Measurements from ENCODE around the gene DCHS1. TPM values are rescaled to one million over a fixed set of nuclear protein-coding genes. Genes with fewer than 3 reads are reported as not detected.

Gene DCHS1
- total RNA-seq, 1 experiment from 2014 or later = 0.11 TPM

- DNase-seq (ENCODE audit: low read depth, low spot score) = no peak
- in situ Hi-C loops (cut with HindIII; ENCODE audit: low pct_unique_long_range_greater_than_20kb, low sequenced_read_pairs) = no loop called here
Observed at GRCh38 chr11:6622261-6623171, 33.1 kb downstream of the DCHS1 start.

DNA sequence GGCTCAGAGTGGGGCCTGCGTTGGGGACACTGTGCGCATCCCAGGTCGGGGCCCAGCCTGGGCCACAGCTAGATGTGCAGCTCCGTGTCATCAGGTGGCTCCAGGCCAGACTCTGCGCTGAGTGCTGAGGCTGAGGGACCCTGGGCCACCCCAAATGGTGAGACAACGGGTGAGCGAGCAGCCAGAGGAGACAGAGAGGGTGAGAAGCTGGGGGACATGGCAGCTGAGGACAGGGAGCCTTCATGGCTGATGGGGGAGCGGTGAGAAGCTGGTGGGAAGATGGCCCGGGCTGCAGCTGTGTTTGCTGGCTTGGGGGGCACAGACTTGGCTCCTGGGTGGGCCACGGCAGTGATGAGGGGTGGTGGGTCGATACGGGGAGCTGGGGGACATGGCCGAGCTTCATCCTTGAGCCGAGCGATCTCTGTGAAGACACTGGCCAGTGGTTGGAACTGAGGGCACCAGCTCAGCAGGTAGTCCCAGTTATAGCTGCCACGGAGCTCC lies 33.8 kb downstream of the DCHS1 start:
- DNase-seq (ENCODE audit: low read depth, low spot score) = no peak
- in situ Hi-C loops (cut with HindIII; ENCODE audit: low pct_unique_long_range_greater_than_20kb, low sequenced_read_pairs) = no loop called here

DNA sequence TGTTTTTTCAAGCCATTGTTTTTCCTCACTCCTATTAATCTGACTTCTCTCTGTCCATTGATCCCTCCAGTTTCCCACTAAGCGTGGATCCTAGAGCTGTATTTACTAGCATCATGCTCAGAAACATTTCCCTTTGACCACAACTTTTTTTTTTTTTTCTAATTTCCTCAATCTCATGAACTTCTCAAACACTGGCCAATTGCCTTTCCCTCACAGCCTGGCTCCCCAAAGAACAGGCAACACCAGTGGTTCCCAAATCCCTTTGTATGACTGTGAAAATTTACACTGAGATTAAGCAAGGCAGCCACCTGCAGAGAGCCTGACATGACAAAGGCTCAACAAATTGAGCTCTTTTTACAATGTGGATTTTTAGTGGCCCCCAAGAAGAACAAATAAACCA lies 35.0 kb downstream of the DCHS1 start:
- no peak for DNase-seq (ENCODE audit: low read depth, low spot score)
- in situ Hi-C loops (cut with HindIII; ENCODE audit: low pct_unique_long_range_greater_than_20kb, low sequenced_read_pairs) = no loop called here

GRCh38 chr11:6619004-6619745 lies 36.4 kb downstream of the DCHS1 start, which contains the start of gene TPP1:
Gene TPP1, minus strand, starts transcription at chr11:6619422. Its CDS starts 22 bp downstream, at chr11:6619400.
- in situ Hi-C loops (cut with HindIII; ENCODE audit: low pct_unique_long_range_greater_than_20kb, low sequenced_read_pairs) = no loop called here
- peak; percentile 96 for DNase-seq (ENCODE audit: low read depth, low spot score)

GRCh38 chr11:6618117-6619003 lies 37.2 kb downstream of the DCHS1 start:
- peak; percentile 54 for DNase-seq (ENCODE audit: low read depth, low spot score)
- in situ Hi-C loops (cut with HindIII; ENCODE audit: low pct_unique_long_range_greater_than_20kb, low sequenced_read_pairs) = no loop called here

- in situ Hi-C loops (cut with HindIII; ENCODE audit: low pct_unique_long_range_greater_than_20kb, low sequenced_read_pairs) = no loop called here
- no peak for DNase-seq (ENCODE audit: low read depth, low spot score)
Observed at GRCh38 chr11:6617315-6617781, 38.3 kb downstream of the DCHS1 start.

DNA sequence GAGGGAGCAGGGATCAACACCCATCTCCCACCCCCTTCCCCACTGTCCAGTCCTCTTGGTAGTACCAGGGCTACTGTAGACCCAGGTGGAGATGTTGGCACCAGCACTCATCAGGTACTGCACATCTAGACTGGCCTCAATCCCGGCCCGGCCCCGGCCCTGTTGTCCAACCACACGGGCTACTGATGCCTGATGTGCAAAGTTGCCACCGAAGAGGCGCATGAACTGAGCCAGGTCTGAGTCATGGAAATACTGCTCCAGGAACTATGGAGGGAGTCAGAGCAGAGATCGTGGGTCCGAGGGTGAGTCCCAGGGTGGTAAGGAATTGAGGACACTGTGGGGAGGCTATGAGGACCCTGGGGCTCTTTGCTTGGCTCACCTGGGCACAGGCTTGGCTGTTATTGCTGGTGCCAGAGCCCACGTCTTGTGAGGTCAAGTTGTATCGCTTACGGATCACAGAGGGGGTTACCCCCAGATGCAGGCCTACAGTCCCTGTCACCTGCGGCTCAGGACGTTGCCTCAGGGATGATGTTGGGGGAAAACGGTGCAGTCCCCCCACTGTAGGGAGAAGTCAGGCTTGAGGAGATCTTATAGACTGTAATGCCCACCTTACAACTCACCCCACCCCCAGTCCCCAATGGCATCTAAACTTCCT lies 38.9 kb downstream of the DCHS1 start:
- in situ Hi-C loops (cut with HindIII; ENCODE audit: low pct_unique_long_range_greater_than_20kb, low sequenced_read_pairs) = no loop called here
- DNase-seq (ENCODE audit: low read depth, low spot score) = no peak

DNA sequence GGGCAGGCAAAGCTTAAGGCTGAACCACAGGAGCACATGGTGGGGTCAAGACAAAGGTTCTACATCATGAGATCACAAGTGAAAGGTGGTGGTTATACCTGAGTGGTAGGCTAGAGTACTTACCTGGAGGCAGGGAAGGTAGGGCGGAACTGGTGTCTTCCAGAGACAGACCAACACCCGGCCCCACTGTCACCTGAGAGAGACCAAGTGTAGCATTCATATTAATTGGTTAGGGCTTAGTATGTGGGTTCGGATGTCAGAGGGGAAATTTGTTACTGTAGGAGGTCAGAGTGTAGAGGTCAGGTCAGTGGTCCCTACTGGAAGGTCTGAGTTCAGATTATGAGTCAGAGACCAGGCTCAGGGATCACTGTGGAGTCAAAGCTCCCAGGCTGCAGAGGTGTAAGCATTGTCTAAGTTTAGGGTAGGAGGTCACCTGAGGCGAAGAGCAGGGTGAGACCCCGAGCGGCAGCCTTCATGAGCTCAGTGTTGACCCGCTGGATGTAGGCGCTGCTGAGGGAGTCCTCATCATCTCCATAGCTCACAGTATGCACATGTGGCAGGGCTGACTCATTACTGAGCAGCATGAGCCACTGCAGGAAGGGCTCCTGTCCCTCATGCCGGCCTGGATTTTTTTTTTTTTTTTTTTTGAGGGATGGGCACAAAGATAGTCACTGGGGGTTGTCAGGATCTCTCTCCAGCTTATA lies 39.6 kb downstream of the DCHS1 start:
- in situ Hi-C loops (cut with HindIII; ENCODE audit: low pct_unique_long_range_greater_than_20kb, low sequenced_read_pairs) = no loop called here
- no peak for DNase-seq (ENCODE audit: low read depth, low spot score)

GRCh38 chr11:6615046-6615445 lies 40.6 kb downstream of the DCHS1 start:
- DNase-seq (ENCODE audit: low read depth, low spot score) = no peak
- in situ Hi-C loops (cut with HindIII; ENCODE audit: low pct_unique_long_range_greater_than_20kb, low sequenced_read_pairs) = no loop called here

- in situ Hi-C loops (cut with HindIII; ENCODE audit: low pct_unique_long_range_greater_than_20kb, low sequenced_read_pairs) = no loop called here
- DNase-seq (ENCODE audit: low read depth, low spot score) = no peak
Observed at GRCh38 chr11:6614446-6614845, 41.2 kb downstream of the DCHS1 start.

DNA sequence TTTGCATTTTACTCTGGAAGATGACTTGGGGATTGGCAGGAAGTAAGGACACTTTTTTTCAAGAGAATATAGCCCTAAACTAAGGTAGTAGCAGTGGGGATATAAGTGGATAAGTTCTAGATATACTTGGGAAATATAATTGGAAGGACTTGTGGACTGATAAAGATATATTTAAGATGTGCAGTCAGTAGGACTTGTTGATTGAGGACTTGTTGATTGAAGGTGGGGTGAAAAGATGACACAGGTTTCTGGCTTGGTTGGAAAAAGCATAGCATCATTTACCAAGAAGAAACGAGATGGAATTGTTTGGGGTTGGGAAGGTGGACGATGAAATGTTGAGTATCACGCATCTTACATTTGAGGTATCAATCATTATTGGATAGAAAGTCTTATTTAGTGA lies 42.1 kb downstream of the DCHS1 start:
- in situ Hi-C loops (cut with HindIII; ENCODE audit: low pct_unique_long_range_greater_than_20kb, low sequenced_read_pairs) = no loop called here
- no peak for DNase-seq (ENCODE audit: low read depth, low spot score)

DNA sequence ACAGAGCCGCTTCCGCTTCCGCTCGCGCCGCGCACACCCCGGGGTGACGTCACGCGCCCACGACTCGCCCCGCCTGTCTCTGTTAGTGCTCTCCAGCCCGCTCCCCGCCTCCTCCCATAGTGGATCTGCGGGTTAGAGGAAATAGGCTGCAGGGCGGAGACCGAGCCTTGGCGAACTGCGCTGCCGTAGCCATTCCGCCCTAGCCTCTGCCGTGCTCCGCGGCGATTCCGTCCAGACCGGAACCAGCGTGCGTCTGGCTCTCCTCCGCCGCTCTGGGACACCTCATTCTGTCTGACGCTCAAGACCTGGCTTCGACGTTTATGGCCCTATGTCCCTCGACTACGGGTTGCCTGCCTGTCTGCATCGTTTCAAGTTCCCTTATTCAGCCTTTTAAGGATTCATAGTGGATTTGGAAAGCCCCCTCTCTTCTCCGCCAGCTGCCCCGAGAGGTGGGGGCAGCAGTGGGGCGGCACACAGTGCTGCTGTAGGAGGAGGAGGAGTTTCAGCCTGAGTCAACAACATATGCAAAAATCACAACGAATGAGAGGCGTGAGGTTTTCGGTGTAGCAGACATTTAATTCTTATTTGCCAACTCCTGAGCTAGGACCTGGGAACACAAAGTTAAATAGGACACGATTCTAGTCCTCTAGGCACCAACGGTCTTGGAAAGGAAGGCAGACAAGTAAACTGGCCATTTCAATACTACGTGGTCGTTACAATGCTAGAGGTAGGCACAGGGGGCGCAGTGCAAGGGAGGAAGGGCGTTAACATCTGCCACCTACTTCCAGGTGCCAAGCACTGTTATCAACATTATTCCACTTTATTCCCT lies 43.2 kb downstream of the DCHS1 start, which contains the start of gene TAF10:
TAF10 (minus strand) TSS at position 4 of the 829 bp plus-strand sequence. CDS start 27 bp downstream, outside the sequence.
- DNase-seq (ENCODE audit: low read depth, low spot score) = peak; percentile 93
- in situ Hi-C loops (cut with HindIII; ENCODE audit: low pct_unique_long_range_greater_than_20kb, low sequenced_read_pairs) = no loop called here

DNA sequence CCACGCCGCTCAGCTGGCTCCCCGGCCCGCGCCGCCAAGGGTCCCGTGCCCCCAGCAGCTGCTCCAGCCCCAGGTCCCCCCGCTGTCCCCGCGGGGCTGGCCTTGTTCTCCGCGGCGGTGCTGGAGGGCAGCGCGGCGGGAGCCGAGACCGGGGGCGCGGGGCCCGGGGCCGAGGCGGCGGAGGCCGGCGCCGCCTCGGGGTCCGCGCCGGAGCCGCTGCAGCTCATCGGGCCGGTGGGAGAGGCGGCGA lies 43.7 kb downstream of the DCHS1 start:
- in situ Hi-C loops (cut with HindIII; ENCODE audit: low pct_unique_long_range_greater_than_20kb, low sequenced_read_pairs) = no loop called here
- DNase-seq (ENCODE audit: low read depth, low spot score) = no peak

- DNase-seq (ENCODE audit: low read depth, low spot score) = no peak
Observed at GRCh38 chr11:6611092-6611962, 44.3 kb downstream of the DCHS1 start.

DNA sequence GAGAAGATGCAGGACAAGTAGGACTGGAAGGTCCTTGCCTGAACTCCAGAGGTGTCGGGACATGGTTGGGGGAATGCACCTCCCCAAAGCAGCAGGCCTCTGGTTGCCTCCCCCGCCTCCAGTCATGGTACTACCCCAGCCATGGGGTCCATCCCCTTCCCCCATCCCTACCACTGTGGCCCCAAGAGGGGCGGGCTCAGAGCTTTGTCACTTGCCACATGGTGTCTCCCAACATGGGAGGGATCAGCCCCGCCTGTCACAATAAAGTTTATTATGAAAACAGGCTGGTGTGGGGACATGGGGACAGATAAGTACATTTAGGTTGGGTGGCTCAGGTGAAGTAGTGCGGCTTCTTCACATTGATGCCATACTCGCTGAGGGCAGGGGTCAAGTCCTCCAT lies 45.0 kb downstream of the DCHS1 start:
- in situ Hi-C loops (cut with HindIII; ENCODE audit: low pct_unique_long_range_greater_than_20kb, low sequenced_read_pairs) = no loop called here
- DNase-seq (ENCODE audit: low read depth, low spot score) = no peak

More at GRCh38 chr11:6611092-6611962, 44.3 kb downstream of the DCHS1 start:
- in situ Hi-C loops (cut with HindIII; ENCODE audit: low pct_unique_long_range_greater_than_20kb, low sequenced_read_pairs) = no loop called here

Data from SK-MEL-5 (cell line).